Hepatocyte (in vitro differentiated cells): Measurements from ENCODE around the gene EPHB3.

Source experiments
- EZH2 ChIP-seq: fragments of 200-600 bp; sonication (generic); IDR thresholded peaks from 2 replicates; pipeline ENCODE4 v1.6.1; 2016; ENCODE audit warnings: antibody characterized with exemption, mild to moderate bottlenecking, borderline replicate concordance
- EZH2phosphoT487 ChIP-seq: fragments of 200-600 bp; sonication (generic); IDR thresholded peaks from one replicate; pipeline ENCODE4 v1.6.1; 2018; ENCODE audit warnings: antibody characterized with exemption, mild to moderate bottlenecking, low read depth, moderate library complexity; ENCODE audit not compliant: unreplicated experiment, severe bottlenecking
- TF ChIP-seq, protein P1 (sequence below): fragments of 200-600 bp; sonication (generic); IDR thresholded peaks from 2 replicates; pipeline ENCODE4 v1.5.1; 2016; ENCODE audit warnings: antibody characterized with exemption, mild to moderate bottlenecking; ENCODE audit not compliant: poor library complexity

DNA sequence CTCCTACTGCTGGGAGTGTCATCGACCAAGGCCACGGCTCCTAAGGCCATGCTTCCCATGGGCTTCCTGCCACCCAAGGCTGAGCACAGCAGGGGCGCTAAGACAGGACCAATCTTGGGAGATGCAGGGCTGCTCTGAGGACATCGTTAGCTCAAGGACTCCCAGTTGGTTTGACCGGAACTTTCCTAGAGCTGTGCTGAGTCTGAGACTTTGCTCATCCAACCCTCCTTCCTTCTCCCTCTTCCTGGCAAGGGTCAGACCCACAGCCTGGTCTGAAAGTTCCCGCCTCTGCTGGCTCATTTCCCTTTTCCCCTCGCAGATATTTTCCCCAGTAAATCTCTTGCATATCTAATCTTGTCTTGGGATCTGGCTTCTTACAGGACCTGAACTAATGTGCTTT is 57.2 kb downstream of the EPHB3 start:
- TF ChIP-seq, protein P1, sequence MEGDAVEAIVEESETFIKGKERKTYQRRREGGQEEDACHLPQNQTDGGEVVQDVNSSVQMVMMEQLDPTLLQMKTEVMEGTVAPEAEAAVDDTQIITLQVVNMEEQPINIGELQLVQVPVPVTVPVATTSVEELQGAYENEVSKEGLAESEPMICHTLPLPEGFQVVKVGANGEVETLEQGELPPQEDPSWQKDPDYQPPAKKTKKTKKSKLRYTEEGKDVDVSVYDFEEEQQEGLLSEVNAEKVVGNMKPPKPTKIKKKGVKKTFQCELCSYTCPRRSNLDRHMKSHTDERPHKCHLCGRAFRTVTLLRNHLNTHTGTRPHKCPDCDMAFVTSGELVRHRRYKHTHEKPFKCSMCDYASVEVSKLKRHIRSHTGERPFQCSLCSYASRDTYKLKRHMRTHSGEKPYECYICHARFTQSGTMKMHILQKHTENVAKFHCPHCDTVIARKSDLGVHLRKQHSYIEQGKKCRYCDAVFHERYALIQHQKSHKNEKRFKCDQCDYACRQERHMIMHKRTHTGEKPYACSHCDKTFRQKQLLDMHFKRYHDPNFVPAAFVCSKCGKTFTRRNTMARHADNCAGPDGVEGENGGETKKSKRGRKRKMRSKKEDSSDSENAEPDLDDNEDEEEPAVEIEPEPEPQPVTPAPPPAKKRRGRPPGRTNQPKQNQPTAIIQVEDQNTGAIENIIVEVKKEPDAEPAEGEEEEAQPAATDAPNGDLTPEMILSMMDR, result no peak
- TF ChIP-seq EZH2, result no peak
- no peak for TF ChIP-seq EZH2phosphoT487
